DOHH2 (cell line): ENCODE data around the gene APMAP.

Experiments used
- H3F3A ChIP-seq: fragments of 200-600 bp; sonication (generic), shearing (Covaris generic); 2 replicates; pipeline ENCODE4 v1.6.0; 2016; ENCODE audit warnings: antibody characterized with exemption, mild to moderate bottlenecking; ENCODE audit not compliant: control insufficient read depth, insufficient read depth
- H3K27ac ChIP-seq: fragments of 200-600 bp; sonication (generic); 2 replicates; pipeline ENCODE4 v1.5.1; 2014; ENCODE audit warnings: low read depth, mild to moderate bottlenecking, low read length, moderate library complexity
- H3K27me3 ChIP-seq: fragments of 200-600 bp; sonication (generic); 2 replicates; pipeline ENCODE4 v1.6.1; 2014; ENCODE audit warnings: mild to moderate bottlenecking, low read length, mixed read lengths; ENCODE audit not compliant: control insufficient read depth
- H3K36me3 ChIP-seq: fragments of 200-600 bp; sonication (generic); 2 replicates; pipeline ENCODE4 v1.6.1; 2014; ENCODE audit warnings: mild to moderate bottlenecking, low read length, moderate library complexity, mixed read lengths; ENCODE audit not compliant: control insufficient read depth
- H3K4me1 ChIP-seq: fragments of 200-600 bp; sonication (generic); 2 replicates; pipeline ENCODE4 v1.6.1; 2014; ENCODE audit warnings: mild to moderate bottlenecking, low read length, mixed read lengths; ENCODE audit not compliant: control insufficient read depth
- H3K4me2 ChIP-seq: fragments of 200-600 bp; sonication (generic); 2 replicates; pipeline ENCODE4 v1.6.0; 2014; ENCODE audit warnings: mild to moderate bottlenecking, low read length, moderate library complexity
- H3K4me3 ChIP-seq: fragments of 200-600 bp; sonication (generic); 2 replicates; pipeline ENCODE4 v1.5.1; 2014; ENCODE audit warnings: mild to moderate bottlenecking, low read length, mixed read lengths
- H3K79me2 ChIP-seq: fragments of 200-600 bp; sonication (generic); 2 replicates; pipeline ENCODE4 v1.6.1; 2014; ENCODE audit warnings: mild to moderate bottlenecking, low read length, mixed read lengths; ENCODE audit not compliant: control insufficient read depth
- H3K9me2 ChIP-seq: fragments of 200-600 bp; sonication (generic); replicated peaks from 2 replicates; pipeline ENCODE4 v1.6.1; 2014; ENCODE audit warnings: mild to moderate bottlenecking, low read length, mixed read lengths; ENCODE audit not compliant: control insufficient read depth
- H3K9me3 ChIP-seq: fragments of 200-600 bp; sonication (generic); 2 replicates; pipeline ENCODE4 v1.6.1; 2014; ENCODE audit warnings: antibody characterized with exemption, low read length, mixed read lengths; ENCODE audit not compliant: control insufficient read depth, insufficient read depth
- H4K20me1 ChIP-seq: fragments of 200-600 bp; sonication (generic); 2 replicates; pipeline ENCODE4 v1.6.0; 2014; ENCODE audit warnings: low read depth, mild to moderate bottlenecking, antibody characterized with exemption, low read length, moderate library complexity; ENCODE audit not compliant: control insufficient read depth, insufficient read depth
- CTCF ChIP-seq: fragments of 200-600 bp; sonication (generic); IDR thresholded peaks from one replicate; pipeline ENCODE4 v1.5.1; 2014; ENCODE audit warnings: antibody characterized with exemption, mild to moderate bottlenecking, low read depth, low read length; ENCODE audit not compliant: poor library complexity, severe bottlenecking
- EZH2phosphoT487 ChIP-seq: fragments of 200-600 bp; sonication (generic); IDR thresholded peaks from 2 replicates; pipeline ENCODE4 v1.6.1; 2017; ENCODE audit warnings: borderline replicate concordance, mild to moderate bottlenecking, antibody characterized with exemption, low read length, moderate library complexity, mixed read lengths

The APMAP gene

GRCh38 chr20:24938498-24938897, 54.1 kb downstream of the APMAP start:
- Histone ChIP-seq H3K4me2 (no peak overlapping the region), H3K36me3 (no peaks in the 10 kb centered on the region), H3K9me2 (no peaks in the 10 kb centered on the region), H3K27me3 (no peaks in the 10 kb centered on the region), H3K4me3 (no peak overlapping the region), H3F3A (no peaks in the 10 kb centered on the region), H3K4me1 (no peaks in the 10 kb centered on the region), H3K27ac (no peak overlapping the region), H3K79me2 (no peaks in the 10 kb centered on the region), H3K9me3 (no peaks in the 10 kb centered on the region), H4K20me1 (no peaks in the 10 kb centered on the region)
- TF ChIP-seq CTCF = no peak
- no peak for TF ChIP-seq EZH2phosphoT487

- no peak overlapping the region for H3K27ac ChIP-seq
- H4K20me1 ChIP-seq = no peaks in the 10 kb centered on the region
- H3K9me2 ChIP-seq = no peaks in the 10 kb centered on the region
- H3K36me3 ChIP-seq = no peaks in the 10 kb centered on the region
- no peak overlapping the region for H3K4me3 ChIP-seq
- no peak overlapping the region for H3K4me2 ChIP-seq
- no peaks in the 10 kb centered on the region for H3K9me3 ChIP-seq
- H3K27me3 ChIP-seq = no peaks in the 10 kb centered on the region
- no peaks in the 10 kb centered on the region for H3K79me2 ChIP-seq
- no peak for TF ChIP-seq EZH2phosphoT487
- TF ChIP-seq CTCF = no peak
- no peaks in the 10 kb centered on the region for H3K4me1 ChIP-seq
- no peaks in the 10 kb centered on the region for H3F3A ChIP-seq
Measured at GRCh38 chr20:24937579-24937978, 55.0 kb downstream of the APMAP start.

- Histone ChIP-seq H3K4me1 (peaks cover 4% of the 10 kb centered on the region; the same call in 1 of the 2 replicates), H3K4me3 (no peak overlapping the region), H4K20me1 (no peaks in the 10 kb centered on the region), H3K27ac (no peak overlapping the region), H3K27me3 (no peaks in the 10 kb centered on the region), H3K9me3 (no peaks in the 10 kb centered on the region), H3K79me2 (no peaks in the 10 kb centered on the region), H3K36me3 (no peaks in the 10 kb centered on the region), H3F3A (no peaks in the 10 kb centered on the region), H3K9me2 (no peaks in the 10 kb centered on the region), H3K4me2 (no peak overlapping the region)
- TF ChIP-seq CTCF (no peak), EZH2phosphoT487 (no peak)
Measured at GRCh38 chr20:24936526-24937407, 55.8 kb downstream of the APMAP start.
